TTC549 (cell line): Measurements from ENCODE around the gene MGAT1.
"Not testable (repeated sequence)": the region's sequence is repeated elsewhere in the genome, so short reads cannot be mapped to it uniquely, and the experiment has no call there.

Experiments used
- FAIRE-seq: peaks from 2 replicates; lab custom pipeline; 2012; peaks lifted over from hg19 to GRCh38; lab: Jason Lieb, UNC

The MGAT1 gene

DNA sequence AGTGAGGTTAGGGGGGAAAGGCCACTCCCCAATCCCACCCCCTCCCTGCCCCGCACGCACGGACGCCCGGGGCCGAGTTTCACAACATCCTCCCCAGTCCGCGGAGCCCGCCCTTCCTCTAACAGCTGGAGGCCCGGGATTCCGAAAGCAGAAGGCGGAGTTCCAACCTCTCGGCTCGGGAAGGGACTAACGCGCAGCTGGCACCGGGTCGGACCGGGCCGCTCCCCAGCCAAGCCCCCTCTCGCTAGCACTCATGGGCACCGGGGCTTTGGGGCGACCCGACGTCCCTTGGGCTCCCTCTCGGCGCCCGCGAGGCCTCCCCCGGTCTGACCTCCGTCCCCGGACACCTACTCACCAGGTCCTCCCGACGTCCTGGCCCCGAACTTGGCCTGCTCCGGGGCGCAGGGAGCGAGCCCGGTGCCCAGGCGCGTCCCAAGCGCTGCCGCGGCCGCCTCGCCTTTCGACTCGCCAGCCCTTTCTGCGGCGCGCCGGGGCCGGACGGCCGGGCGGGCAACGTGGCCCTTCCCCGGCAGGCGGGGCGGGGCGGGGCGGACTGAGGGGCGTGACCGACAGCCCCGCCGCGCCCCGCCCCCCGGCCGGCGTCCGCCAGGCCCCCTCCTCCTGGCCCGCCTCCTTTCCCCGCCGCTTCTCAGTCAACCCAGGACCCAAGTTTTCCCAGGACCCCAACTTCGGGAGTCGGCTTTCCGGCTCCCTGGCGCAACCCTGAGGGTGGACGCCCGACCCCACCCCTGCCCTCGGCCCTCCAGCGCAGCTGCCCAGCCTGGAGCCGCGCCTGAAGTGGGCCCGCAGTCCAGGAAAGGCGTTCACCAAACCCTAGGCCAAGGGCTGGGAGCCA is at the start of gene MGAT1:
MGAT1 (minus strand) TSS at position 482 of the 856 bp plus-strand sequence. CDS start 9,835 bp downstream, outside the sequence.
- FAIRE-seq: no peak

DNA sequence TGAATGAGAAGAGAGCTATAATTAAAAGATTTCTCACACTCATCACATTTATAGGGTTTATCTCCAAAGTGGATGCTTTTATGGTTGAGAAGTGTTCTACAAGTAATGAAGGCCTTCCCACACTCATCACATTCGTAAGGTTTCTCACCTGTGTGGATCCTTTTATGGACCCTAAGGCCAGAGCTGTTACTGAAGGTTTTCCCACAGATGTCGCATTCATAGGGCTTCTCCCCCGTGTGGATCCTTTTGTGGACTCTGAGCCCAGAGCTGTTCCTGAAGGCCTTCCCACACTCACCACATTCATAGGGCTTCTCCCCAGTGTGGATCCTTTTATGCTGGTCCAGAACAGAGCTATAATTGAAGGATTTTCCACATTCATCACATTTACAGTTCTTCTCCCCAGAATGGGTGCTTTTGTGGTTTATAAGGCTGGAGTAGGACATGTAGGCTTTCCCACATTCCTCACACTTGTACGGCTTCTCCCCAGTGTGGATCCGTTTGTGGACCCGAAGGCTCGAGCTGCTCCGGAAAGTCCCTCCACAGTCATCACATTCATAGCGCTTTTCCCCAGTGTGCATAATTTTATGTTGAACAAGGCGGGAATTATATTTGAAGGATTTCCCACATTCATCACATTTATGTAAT is 48.0 kb upstream of the MGAT1 start:
- no peak for FAIRE-seq

DNA sequence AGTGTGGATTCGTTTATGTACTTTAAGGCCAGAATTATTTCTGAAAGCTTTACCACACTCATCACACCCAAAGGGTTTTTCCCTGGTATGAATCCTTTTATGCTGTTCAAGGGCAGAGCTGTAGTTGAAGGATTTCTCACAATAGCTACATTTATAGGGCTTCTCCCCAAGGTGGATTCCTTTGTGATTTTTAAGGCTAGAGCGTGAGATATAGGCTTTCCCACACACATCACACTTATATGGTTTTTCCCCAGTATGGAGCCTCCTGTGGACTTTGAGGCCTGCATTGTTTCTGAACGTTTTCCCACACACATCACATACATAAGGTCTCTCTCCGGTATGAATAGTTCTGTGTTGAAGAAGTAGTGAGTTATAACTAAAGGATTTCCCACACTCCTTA is 47.2 kb upstream of the MGAT1 start:
- FAIRE-seq: no peak

DNA sequence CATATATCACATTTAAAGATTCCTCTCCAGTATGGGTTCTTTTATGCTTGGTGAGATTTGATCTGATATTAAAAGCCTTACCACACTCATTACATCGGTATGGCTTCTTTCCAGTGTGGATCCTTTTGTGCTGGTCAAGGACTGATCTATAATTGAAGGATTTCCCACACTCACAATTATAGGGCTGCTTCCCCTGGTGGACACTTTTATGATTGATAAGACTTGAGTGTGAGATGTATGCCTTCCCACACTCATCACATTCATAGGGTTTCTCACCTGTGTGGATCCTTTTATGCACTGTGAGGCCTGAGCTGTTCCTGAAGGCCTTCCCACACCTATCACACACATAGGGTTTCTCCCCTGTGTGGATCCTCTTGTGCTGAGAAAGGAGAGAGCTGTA is 46.3 kb upstream of the MGAT1 start:
- FAIRE-seq: no peak

DNA sequence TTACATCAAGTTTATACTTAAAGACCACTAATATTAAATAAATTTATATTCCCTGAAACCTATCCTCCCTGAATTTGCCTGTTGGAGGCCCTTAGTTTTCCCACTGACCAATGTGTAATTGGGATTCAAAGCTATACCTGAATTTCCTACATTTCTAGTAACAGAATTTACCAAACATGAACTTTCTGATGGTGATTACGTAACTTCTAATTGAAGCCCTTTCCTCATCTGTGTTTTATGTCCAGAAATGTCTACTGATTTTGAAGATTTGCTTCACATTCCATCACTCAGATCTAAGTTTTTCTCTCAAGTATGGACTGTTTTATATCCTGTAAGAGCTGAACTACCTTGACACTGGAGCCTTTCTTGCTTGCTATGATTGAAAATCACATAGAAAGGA is 45.7 kb upstream of the MGAT1 start:
- FAIRE-seq: no peak

DNA sequence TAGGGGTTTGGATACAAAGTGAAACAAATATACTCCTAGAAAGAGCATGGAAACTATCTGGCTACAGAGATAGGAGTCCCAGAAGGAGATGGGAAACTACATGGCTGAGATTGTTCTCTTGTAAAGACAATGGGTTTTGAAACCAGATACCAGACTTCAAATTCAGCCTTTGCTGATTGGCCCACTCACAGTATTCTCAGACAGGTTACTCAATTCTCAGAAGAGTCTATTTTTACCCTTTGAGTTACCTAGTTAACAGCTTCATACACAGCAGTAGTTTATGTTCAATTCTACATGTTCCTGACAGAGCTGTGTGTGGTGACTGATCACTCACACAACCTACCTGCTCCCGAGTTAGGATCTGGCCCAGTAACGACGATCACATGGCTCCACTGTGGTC is 44.4 kb upstream of the MGAT1 start:
- no peak for FAIRE-seq

DNA sequence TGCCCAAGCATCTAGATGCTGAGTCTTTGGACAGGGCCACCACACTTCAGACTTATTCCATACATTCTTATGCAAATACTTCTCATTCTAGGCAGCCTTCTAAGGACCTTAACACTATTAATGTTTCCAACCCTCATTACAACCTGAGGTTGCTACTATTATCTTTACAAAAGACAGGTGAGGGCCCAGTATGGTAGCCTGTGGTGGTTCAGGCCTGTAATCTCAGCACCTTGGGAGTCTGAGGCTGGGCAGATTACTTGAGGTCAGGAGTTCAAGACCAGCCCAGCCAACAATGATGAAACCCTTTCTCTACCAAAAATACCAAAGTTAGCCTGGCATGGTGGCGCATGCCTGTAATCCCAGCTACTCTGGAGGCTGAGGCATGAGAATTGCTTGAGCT is 42.3 kb upstream of the MGAT1 start:
- no peak for FAIRE-seq

DNA sequence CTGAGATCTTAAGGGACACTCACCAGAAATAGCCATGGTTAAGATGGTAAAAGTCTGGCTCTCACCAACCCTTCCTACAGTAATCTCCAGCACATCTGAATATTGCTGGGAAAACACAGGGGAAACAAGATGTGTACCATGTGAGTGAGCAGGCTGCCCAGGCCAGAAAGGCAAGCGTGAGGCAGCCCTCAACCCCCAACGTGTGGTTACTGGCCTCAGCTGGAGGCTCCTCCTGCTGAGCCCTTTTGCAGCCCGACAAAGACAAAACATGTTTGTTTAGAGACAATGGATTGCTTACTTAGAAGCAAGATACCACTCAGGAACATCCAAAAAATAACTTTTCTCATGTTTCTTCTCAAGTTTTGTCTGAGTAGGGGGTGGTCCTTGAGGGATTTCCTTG is 41.8 kb upstream of the MGAT1 start:
- no peak for FAIRE-seq

DNA sequence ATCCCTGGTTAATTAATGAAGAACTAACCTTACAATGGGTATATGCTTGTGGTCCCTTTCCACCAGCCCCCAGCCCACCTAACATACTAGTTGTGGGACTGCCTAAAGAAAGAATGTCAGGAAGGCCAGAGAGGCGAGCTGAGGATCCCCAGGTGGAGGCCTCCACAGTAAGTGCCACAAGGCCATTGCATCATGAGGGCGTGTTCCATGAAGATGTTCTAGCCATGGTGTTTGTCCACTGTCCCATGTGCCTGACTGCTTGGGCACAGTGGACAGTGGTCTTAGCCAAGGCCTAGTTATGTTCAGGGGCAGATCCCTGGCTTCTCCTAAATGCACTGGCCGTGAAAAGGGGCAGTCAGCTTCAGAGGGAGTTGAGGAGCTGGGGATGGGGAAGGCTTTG is 37.3 kb upstream of the MGAT1 start:
- no peak for FAIRE-seq

DNA sequence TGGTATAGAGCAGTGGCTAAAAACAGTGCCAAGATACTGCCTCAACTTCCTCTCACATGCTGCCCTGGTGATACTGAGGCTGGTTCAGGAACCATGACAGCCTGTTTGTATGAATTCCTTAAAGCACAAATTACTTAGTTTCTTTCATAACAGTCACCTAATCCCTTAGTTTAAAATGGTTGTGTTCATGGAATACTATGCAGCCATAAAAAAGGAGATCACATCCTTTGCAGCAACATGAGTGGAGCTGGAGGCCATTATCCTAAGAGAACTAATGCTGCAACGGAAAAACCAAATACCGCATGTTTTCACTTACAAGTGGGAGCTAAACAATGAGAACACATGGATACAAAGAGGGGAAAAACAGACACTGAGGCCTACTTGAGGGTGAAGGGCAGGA is 36.6 kb upstream of the MGAT1 start:
- no peak for FAIRE-seq

DNA sequence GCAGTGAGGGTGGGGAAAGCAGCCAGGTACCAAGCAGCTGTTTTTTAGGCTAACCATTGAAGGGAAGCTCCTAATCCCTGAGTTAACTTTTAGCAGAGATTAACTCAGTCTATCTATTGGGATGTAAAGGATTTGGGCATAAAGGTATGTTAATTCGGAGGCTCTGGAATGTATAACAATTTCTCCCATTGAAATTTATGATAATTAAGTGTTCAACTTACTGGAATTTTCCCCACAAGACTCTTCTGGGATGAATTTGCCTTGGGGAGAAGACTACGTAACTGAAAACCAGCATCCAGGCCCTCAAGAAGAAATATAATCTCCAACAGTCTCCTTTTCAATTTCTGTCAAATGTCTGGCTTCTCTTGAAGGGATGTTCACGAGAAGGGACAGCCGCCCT is 34.9 kb upstream of the MGAT1 start:
- FAIRE-seq: no peak

DNA sequence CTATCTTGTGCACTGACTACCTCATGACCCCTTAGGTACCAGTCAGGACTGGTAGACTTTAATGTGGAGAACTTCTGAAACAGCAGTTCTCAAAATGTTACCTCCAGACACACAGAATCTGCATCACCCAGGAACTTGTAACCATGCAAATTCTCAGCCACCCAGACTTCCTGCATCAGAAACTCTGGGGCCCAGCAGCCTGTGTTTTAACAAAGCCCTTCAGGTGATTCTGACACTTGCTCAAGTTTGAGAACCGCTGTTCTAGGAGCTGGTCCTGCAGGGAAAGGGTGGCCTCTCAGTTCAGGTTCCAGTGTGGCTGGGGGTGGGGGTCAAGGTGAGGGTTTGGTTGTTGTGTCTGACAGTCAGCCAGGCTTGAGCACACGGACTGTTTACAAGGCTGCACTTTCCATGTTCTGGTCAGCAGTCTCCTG is 30.0 kb upstream of the MGAT1 start:
- no peak for FAIRE-seq

DNA sequence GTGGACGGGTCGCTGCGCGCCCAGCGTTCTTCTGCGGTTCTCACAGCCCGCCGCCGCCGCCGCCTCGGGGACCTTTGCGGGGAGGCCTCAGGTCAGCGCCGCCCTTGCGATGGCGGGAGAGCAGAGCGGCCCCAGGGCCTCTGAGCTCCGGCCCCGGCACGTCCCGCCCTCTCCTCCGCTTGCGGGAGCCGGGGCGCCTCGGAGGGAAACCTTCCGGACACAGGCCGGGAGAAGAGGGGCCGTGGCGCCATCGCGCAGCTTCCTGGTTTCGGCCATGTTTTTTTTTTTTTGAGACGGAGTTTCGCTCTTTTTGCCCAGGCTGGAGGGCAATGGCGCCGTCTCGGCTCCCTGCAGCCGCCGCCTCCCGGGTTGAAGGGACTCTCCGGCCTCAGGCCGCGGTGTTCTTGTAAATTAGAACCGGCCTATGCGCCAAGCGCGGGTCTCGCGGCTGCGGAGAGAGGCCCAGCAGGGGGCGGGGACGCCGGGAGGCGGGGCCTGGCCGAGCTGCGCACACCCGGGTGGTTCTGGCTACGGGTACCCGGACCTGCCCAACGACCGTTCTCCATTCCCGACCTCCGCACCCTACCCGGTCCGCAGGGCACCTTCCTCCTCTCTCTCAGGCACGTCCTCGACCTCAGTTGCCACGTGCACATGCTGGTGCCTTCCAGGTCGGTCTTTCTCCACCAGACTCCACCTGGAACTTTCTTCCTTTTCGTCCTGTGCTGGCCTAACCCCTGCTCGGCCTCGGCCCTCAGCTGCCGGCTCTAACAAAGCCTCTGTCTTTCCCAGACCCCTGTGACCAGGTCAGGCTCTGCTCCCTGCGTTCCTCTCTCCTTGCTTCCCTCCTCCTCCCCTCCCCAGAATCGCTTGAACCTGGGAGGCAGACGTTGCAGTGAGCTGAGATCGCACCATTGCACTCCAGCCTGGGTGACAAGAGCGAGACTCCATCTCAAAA is 28.8 kb upstream of the MGAT1 start:
- FAIRE-seq: no peak

DNA sequence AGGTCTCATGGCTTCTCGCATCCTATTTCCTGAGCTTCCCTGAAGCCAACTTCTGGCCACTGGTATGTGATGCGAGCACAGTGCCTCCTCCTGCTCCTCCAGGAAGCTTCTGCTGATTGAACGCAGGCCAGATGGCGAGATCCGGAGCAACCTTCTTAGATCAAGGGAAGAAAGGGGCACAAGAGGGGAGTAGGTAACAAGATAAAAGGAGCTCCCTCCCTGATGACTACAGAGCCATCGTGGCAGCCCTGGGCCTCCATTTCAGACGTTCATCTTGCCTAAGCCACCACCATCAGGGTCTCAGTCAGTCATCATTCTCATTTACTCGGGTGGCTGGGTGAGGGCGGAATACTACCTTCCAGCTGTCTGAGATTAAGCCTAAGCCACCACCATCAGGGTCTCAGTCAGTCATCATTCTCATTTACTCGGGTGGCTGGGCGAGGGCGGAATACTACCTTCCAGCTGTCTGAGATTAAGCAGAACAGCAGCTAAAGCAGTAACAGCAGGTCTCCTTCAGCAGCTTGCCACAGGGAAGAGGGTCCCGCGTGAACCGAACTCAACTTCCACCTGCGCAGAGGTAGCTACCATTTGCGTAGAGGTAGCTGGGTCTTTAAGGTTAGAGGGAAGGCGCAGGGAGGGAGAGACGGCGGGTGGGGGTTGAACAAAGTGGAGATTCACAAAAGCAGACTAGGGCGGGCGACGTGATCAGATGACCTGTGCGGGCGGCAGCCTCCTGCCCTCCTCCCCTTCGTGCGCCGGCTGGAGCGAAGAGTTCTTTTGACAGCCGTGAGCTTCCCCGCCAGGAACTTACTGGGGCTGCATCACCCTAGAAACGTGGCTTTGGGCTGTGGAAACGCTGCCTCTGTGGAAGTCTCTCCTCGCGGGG is 27.9 kb upstream of the MGAT1 start:
- FAIRE-seq: no peak

DNA sequence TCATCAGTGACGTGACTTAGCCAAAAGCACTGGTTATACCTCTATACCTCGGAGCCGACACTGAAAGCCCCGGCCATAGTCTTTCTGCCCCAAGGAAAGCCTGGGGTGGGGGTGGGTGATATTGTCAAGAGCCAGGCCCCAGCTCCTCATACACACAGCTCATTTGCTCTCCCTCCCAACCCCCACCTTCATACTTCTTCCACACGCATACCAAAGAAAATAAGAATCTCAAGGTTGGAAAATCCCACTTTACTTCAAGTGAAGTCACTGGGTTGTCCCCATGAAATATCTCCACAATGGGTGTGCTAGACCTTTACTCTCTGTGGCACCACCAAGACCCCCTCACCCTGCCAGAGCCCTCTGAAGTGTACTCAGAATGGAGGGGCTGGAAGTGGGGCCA is 27.1 kb upstream of the MGAT1 start:
- FAIRE-seq: no peak

DNA sequence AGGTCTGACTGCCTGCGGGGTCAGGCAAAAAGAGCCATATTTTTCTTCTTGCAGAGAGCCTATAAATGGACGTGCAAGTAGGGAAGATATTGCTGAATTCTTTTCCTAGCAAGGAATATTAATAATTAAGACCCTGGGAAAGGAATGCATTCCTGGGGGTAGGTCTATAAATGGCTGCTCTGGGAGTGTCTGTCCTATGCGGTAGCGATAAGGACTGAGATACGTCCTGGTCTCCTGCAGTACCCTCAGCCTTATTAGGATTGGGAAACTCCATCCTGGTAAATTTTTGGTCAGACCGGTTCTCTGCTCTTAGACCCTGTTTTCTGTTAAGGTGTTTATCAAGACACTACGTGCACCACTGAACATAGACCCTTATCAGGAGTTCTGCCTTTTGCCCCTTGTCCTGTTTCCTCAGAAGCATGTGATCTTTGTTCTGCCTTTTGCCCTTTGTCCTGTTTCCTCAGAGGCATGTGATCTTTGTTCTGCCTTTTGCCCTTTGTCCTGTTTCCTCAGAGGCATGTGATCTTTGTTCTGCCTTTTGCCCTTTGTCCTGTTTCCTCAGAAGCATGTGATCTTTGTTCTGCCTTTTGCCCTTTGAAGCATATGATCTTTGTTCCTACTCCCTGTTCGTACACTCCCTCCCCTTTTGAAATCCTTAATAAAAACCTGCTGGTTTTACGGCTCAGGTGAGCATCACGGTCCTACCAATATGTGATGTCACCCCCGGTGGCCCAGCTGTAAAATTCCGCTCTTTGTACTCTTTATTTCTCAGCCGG is 26.3 kb upstream of the MGAT1 start:
- FAIRE-seq: not testable (repeated sequence)

DNA sequence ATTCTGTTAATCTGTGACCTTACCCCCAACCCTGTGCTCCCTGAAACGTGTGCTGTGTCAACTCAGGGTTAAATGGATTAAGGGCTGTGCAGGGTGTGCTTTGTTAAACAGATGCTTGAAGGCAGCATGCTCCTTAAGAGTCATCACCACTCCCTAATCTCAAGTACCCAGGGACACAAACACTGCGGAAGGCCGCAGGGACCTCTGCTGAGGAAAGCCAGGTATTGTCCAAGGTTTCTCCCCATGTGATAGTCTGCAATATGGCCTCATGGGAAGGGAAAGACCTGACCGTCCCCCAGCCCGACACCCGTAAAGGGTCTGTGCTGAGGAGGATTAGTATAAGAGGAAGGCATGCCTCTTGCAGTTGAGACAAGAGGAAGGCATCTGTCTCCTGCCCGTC is 24.8 kb upstream of the MGAT1 start:
- not testable (repeated sequence) for FAIRE-seq

DNA sequence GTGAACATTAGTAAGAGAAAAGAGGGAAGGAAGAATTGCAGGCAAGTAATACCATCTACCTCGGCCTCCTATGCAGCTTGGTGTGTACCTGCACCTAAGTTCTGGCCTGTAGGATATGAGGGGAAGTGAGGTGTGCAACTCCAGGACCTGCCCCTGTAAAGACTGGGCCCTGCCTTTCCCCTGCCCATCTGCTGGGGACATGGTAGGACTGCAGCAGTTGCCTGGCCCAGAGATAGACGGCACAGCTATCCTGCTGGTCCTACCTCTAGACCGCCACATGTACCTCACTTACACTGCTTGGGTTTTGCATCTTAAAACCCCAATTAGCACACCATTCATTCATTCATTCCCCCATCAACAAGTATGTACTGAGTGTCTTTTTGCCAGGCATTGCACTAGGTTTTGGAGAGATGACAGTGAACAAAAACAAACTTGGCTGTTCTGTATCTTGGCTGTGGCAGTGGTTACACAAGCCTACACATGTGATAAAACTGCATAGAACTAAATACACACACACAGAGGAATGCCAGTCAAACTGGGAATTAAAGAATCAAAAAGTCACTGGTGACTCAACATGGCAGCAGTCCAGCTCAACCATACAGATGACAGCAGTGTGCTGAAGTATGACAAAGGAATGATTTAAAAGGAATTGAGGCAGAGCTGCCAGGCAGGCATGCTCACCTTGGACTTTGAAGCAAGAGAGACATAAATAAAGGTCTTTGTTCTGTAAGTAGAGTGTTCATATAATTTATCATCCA is 23.3 kb upstream of the MGAT1 start:
- FAIRE-seq: no peak

DNA sequence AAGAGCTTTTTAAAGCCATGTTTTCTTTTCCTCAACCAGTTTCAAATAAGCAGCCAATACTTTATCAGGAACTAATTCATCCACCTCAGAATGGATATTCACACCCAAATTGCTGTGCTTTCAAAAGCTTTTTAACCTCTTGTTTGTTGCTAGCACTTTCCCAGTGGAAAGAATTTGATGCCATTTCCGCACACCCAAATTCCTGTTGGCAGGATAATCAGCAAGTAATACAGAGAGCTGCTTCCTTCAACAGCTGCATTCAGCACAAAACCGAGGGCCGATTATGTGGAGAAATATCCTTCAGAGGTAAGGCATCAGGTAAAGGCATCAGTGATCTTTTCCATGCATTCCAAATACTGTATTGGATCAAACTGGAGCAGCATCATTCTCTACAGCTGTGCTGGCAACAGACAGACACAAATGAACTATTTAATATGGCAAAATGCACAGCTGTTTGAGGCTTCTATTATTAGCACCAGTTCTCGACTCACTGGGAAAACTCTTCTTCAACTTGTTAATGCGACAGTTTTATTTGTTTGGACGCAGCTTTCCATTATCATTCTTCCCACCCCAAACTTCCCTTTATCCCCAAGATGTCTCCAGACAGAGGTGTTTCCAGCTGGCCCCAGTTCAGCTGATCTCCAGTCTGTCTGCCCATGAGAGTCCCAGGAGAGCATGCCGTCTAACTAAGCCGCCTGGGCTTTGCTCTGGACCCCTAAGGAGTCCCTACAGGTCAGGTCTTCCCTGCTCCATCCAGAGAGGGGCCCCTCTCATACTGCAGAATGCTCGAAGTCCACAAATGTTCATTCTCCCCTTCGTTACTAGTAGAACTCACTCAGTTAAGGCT is 22.2 kb upstream of the MGAT1 start:
- no peak for FAIRE-seq
